ENCODE results near the gene CCDC167. TPM values are rescaled to one million over a fixed set of nuclear protein-coding genes. Genes with fewer than 3 reads are reported as not detected.
A peak's percentile ranks its signal among the peaks of the same experiment; 100 is the strongest.

The CCDC167 gene
- total and polyA plus RNA-seq, 10 donors, result 11.6 to 64.8 (median 26.3) TPM

GRCh38 chr6:37520926-37521325 lies 21.2 kb upstream of the CCDC167 start:
- peaks cover 12 to 26% (median 15%) of the 10 kb centered on the region in 6 donors for H3K4me1 ChIP-seq
- H3K9me3 ChIP-seq, result no peaks in the 10 kb centered on the region
- H3K27me3 ChIP-seq (replicated peaks in 1 of 7), result peaks cover 0 to 14% (median 0%) of the 10 kb centered on the region in 7 donors
- H3K4me3 ChIP-seq, result no peak overlapping the region
- intact Hi-C loops (cut with DNase I; ENCODE audit: low total_unique reads), result no loop called here
- TF ChIP-seq CTCF (IDR thresholded peaks at IDR 0.05 in 8 of 11, conservative IDR thresholded peaks at IDR 0.05 in 3 of 11) (no peak), POLR2AphosphoS5 (IDR thresholded peaks at IDR 0.05) (no peak), POLR2A (IDR thresholded peaks at IDR 0.05) (no peak)
- H3K36me3 ChIP-seq, result no peaks in the 10 kb centered on the region
- WGBS, 5 donors, result 42 to 63% (median 44%) methylated on average over 6 of the region's 6 CpGs
- no peak overlapping the region for H3K27ac ChIP-seq
- DNase-seq, result peak; percentile 62

- TF ChIP-seq POLR2AphosphoS5 (IDR thresholded peaks at IDR 0.05) (no peak), POLR2A (IDR thresholded peaks at IDR 0.05) (no peak), CTCF (IDR thresholded peaks at IDR 0.05 in 8 of 11, conservative IDR thresholded peaks at IDR 0.05 in 3 of 11) (no peak)
- peaks cover 0 to 9% (median 0%) of the 10 kb centered on the region in 7 donors for H3K27me3 ChIP-seq (replicated peaks in 1 of 7)
- intact Hi-C loops (cut with DNase I; ENCODE audit: low total_unique reads), result no loop called here
- peaks cover 16 to 41% (median 29%) of the 10 kb centered on the region in 6 donors for H3K4me1 ChIP-seq
- WGBS, 5 donors, result 91 to 99% (median 95%) methylated on average over 5 of the region's 5 CpGs
- no peak overlapping the region for H3K4me3 ChIP-seq
- DNase-seq, result no peak
- no peaks in the 10 kb centered on the region for H3K9me3 ChIP-seq
- no peaks in the 10 kb centered on the region for H3K36me3 ChIP-seq
- H3K27ac ChIP-seq, result no peak overlapping the region
These were observed 19.8 kb upstream of the CCDC167 start for GRCh38 chr6:37519461-37519860.

GRCh38 chr6:37518116-37518515 lies 18.4 kb upstream of the CCDC167 start:
- H3K27me3 ChIP-seq (replicated peaks in 1 of 7), result peaks cover 0 to 20% (median 0%) of the 10 kb centered on the region in 7 donors
- H3K4me3 ChIP-seq, result peak overlapping the region in 1 of 8 donors; percentile 10
- no peaks in the 10 kb centered on the region for H3K36me3 ChIP-seq
- peak; percentile 73 for DNase-seq
- peak overlapping the region in 5 of 8 donors; percentile 76 to 87 (median 79) for H3K27ac ChIP-seq
- no peak for TF ChIP-seq POLR2A (IDR thresholded peaks at IDR 0.05)
- TF ChIP-seq POLR2AphosphoS5 (IDR thresholded peaks at IDR 0.05), result no peak
- TF ChIP-seq CTCF (IDR thresholded peaks at IDR 0.05 in 8 of 11, conservative IDR thresholded peaks at IDR 0.05 in 3 of 11), result no peak
- H3K9me3 ChIP-seq, result no peaks in the 10 kb centered on the region
- intact Hi-C loops (cut with DNase I; ENCODE audit: low total_unique reads), result no loop called here
- H3K4me1 ChIP-seq, result peaks cover 16 to 54% (median 36%) of the 10 kb centered on the region in 6 donors
- WGBS, 5 donors, result 86 to 92% (median 89%) methylated on average over 6 of the region's 6 CpGs

GRCh38 chr6:37517411-37517812 lies 17.7 kb upstream of the CCDC167 start:
- DNase-seq, result peak; percentile 80
- TF ChIP-seq CTCF (IDR thresholded peaks at IDR 0.05 in 8 of 11, conservative IDR thresholded peaks at IDR 0.05 in 3 of 11) (no peak), POLR2AphosphoS5 (IDR thresholded peaks at IDR 0.05) (peak in 1 of 3 donors; percentile 65)
- Histone ChIP-seq H3K4me1 (peaks cover 16 to 60% (median 38%) of the 10 kb centered on the region in 6 donors), H3K36me3 (no peaks in the 10 kb centered on the region), H3K4me3 (peak overlapping the region in 6 of 8 donors; percentile 4 to 50 (median 24)), H3K27me3 (replicated peaks in 1 of 7) (peaks cover 0 to 27% (median 0%) of the 10 kb centered on the region in 7 donors), H3K9me3 (no peaks in the 10 kb centered on the region), H3K27ac (peak overlapping the region; percentile 15 to 87 (median 77))
- intact Hi-C loops (cut with DNase I; ENCODE audit: low total_unique reads), result no loop called here
- 27 to 51% (median 32%) methylated on average over 11 of the region's 11 CpGs for WGBS, 5 donors
